D721Med (cell line): ENCODE measurements around the gene HSDL2.

Source experiments
- DNase-seq: peaks from one replicate; pipeline ENCODE4 v3.0.0; 2011; ENCODE audit warnings: low spot score; ENCODE audit not compliant: insufficient read length
- FAIRE-seq: peaks from 2 replicates; lab custom pipeline; 2011; peaks lifted over from hg19 to GRCh38; lab: Jason Lieb, UNC
- CTCF ChIP-seq: IDR thresholded peaks from 2 replicates; pipeline ENCODE4 v1.5.1; 2012; ENCODE audit warnings: mild to moderate bottlenecking, control low read depth; ENCODE audit not compliant: insufficient read depth; ENCODE audit errors: missing control alignments

The HSDL2 gene

DNA sequence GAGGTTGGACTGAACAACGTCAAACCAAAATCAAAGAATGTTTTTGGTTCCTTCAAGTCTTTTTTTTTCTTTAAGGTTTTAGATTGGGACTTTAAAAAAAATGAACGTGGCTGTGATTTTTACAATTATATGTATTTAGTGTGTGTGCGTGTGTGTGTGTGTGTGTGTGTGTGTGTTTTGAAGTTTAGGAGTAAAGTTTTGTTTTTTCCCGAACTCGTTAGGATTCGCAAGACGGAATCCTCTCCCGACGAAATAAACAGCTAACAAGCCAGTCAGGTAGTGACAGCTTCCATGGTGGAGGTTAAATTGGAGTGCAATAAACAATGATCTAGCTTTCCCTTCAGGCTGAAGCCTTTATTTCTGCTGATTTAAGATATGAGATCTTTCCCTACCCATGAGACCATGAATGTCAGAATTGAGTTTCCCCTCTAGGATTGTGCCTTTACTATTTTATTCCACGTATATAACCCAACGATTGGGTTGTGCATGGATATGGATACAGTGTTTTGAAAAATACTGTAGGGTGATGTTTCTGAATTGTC lies 108.0 kb downstream of the HSDL2 start:
- no peak for TF ChIP-seq CTCF
- DNase-seq (no peak), FAIRE-seq (no peak)

GRCh38 chr9:112489039-112489546 lies 109.2 kb downstream of the HSDL2 start:
- DNase-seq (no peak), FAIRE-seq (no peak)
- TF ChIP-seq CTCF, result no peak

DNA sequence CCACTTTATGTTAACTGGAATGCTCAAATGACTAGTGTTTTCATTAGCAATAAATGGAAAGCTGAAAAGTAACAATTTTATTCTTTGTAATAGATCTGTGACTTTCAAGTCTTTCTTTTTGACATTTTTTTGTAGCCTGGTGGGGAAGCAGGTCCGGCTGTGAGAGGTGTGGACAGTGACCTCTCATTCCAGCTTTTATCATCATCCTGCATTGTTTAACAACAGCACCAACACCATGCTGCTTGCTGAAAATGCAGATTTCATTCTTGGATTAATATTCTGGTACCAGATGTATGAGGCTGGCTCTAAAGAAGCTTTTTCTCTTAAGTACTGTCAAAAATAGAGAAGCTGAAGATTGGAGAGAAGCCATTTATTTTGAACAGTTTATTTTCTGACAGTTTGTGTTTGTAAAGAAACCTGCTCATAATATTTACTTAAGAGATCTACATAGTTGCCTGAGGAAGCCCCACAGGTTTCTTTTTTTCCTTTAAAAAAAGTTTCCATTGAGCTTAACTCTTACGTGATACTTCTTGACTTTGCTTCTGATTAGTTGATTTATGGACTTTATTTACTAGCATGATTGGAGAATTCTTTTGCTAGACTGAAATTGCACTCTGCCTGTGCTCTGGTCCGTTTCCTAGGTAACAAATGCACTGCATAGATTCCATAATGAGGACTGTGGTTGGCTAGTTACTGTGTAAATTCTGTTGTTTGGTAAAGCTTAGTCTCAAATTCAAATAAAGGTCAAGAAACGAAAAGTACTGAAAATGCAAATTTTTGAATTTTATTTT lies 110.2 kb downstream of the HSDL2 start:
- FAIRE-seq, result no peak

DNA sequence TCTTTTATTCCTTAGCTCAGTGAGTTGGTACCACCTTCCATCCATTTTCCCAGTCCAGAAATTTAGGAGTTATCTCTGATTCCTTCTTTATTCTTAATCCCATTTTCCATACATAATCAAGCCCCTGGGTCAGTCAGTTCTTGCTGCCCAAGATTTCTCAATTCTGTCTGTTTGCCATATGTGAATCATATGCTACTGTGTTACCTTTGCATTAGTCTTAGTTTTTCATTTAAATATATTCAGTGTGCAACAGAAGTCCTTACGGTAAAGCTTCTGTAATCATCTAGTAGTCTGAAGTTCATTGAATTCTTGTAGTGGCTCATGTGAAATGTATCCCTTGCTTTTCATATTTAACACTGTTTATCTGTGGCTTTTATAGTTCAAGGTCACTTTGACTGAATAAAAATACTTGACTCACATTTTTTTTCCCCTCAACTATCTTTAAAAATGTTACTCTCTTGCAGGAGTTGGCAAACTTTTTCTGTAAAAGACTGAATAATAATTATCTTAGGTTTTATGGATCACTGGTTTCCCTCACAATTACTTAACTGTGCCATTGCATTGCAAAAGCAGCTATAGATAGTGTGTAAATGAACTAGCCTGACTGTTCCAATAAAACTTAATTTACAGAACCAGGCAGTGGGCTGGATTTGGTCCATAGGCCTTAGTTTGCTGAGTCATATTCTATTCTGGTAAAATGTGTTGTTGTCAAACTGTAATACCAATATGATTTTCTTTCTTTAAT lies 113.7 kb downstream of the HSDL2 start:
- TF ChIP-seq CTCF, result no peak
- DNase-seq (no peak), FAIRE-seq (no peak)

More for the DNA sequence above, 110.2 kb downstream of the HSDL2 start:
- TF ChIP-seq CTCF, result no peak
- no peak for DNase-seq

DNA sequence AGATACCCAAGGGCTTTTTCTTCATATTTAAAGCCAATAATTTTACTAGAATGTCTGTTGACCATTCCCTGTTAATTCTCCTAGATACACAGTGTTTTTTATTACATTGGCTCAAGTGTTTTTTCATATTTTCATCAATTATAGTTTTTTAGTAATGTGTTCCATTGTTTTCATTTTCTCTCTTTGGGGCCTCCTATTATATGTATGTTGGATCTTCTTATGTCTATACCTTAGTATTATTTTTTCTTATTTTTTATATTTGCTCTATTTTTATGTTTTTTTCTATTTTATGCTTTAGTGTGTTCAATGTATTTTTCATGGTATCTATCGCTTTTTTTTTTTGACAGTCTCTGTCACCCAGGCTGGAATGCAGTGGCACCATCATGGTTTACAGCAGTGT lies 114.2 kb downstream of the HSDL2 start:
- no peak for TF ChIP-seq CTCF
- DNase-seq (no peak), FAIRE-seq (no peak)

DNA sequence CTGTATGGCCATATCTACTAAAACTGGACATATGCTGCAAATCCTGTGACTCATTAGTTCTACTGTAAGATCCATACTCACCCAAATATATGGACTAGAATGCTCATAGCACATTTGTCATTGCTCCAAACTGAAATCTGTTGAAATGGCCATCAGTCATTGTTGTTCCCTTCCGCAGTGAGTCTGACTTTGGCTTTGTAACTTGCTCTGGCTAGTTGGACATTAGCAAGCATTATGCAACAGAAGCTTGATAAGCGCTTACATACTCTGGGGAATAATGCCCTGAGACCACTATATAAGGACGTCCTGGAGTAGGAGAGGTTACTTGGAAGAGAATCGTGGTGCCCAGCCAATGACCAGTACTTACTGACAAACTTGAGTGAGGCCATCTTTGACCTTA lies 115.7 kb downstream of the HSDL2 start:
- DNase-seq, result no peak
- TF ChIP-seq CTCF, result no peak
- no peak for FAIRE-seq
